Suprapubic skin (tissue), 4 donors: ENCODE results near the gene IL1RAPL2.

Experiments used
- EP300 ChIP-seq: sonication (generic); formaldehyde crosslinking; IDR thresholded peaks from one replicate; pipeline ENCODE4 v1.6.1; 2017; ENCODE audit warnings: antibody characterized with exemption
- POLR2AphosphoS5 ChIP-seq, 3 donors: sonication (generic); formaldehyde crosslinking; IDR thresholded peaks; one replicate each; pipeline ENCODE4 v1.6.1; 2017; ENCODE audit warnings: antibody characterized with exemption in 3 of 3

GRCh38 chrX:105744291-105744690 is 1178.3 kb downstream of the IL1RAPL2 start:
- TF ChIP-seq POLR2AphosphoS5 (IDR thresholded peaks at IDR 0.05) (no peak), EP300 (no peak)
